GM15510 (cell line): ENCODE results near the gene FBXL17.

Experiments used
- POLR2A ChIP-seq: IDR thresholded peaks from 3 replicates; pipeline ENCODE4 v1.6.1; 2011; ENCODE audit warnings: borderline replicate concordance; ENCODE audit not compliant: insufficient read length; ENCODE audit errors: extremely low read depth

Gene FBXL17

GRCh38 chr5:108118813-108119514, 262.9 kb downstream of the FBXL17 start:
- TF ChIP-seq POLR2A: no peak

GRCh38 chr5:108115673-108116072, 266.2 kb downstream of the FBXL17 start:
- TF ChIP-seq POLR2A: no peak

GRCh38 chr5:108113950-108114349, 267.9 kb downstream of the FBXL17 start:
- TF ChIP-seq POLR2A: no peak

- no peak for TF ChIP-seq POLR2A
Observed at GRCh38 chr5:108111736-108112135, 270.2 kb downstream of the FBXL17 start.

GRCh38 chr5:108109059-108109458, 272.8 kb downstream of the FBXL17 start:
- TF ChIP-seq POLR2A: no peak

GRCh38 chr5:108104448-108104847, 277.4 kb downstream of the FBXL17 start:
- no peak for TF ChIP-seq POLR2A

GRCh38 chr5:108102463-108102862, 279.4 kb downstream of the FBXL17 start:
- no peak for TF ChIP-seq POLR2A

- TF ChIP-seq POLR2A: no peak
Observed at GRCh38 chr5:108101821-108102220, 280.1 kb downstream of the FBXL17 start.

- TF ChIP-seq POLR2A: no peak
Observed at GRCh38 chr5:108101130-108101529, 280.8 kb downstream of the FBXL17 start.

- TF ChIP-seq POLR2A: no peak
Observed at GRCh38 chr5:108094800-108095199, 287.1 kb downstream of the FBXL17 start.

- TF ChIP-seq POLR2A: no peak
Observed at GRCh38 chr5:108093186-108093585, 288.7 kb downstream of the FBXL17 start.

GRCh38 chr5:108090946-108091345, 291.0 kb downstream of the FBXL17 start:
- TF ChIP-seq POLR2A: no peak

GRCh38 chr5:108084105-108084504, 297.8 kb downstream of the FBXL17 start:
- no peak for TF ChIP-seq POLR2A

- TF ChIP-seq POLR2A: no peak
Observed at GRCh38 chr5:108083232-108083631, 298.7 kb downstream of the FBXL17 start.

- TF ChIP-seq POLR2A: no peak
Observed at GRCh38 chr5:108081707-108082106, 300.2 kb downstream of the FBXL17 start.

- no peak for TF ChIP-seq POLR2A
Observed at GRCh38 chr5:108079753-108080152, 302.1 kb downstream of the FBXL17 start.

- no peak for TF ChIP-seq POLR2A
Observed at GRCh38 chr5:108078882-108079281, 303.0 kb downstream of the FBXL17 start.
